ENCODE measurements around the gene ZNF382.

Gene ZNF382

DNA sequence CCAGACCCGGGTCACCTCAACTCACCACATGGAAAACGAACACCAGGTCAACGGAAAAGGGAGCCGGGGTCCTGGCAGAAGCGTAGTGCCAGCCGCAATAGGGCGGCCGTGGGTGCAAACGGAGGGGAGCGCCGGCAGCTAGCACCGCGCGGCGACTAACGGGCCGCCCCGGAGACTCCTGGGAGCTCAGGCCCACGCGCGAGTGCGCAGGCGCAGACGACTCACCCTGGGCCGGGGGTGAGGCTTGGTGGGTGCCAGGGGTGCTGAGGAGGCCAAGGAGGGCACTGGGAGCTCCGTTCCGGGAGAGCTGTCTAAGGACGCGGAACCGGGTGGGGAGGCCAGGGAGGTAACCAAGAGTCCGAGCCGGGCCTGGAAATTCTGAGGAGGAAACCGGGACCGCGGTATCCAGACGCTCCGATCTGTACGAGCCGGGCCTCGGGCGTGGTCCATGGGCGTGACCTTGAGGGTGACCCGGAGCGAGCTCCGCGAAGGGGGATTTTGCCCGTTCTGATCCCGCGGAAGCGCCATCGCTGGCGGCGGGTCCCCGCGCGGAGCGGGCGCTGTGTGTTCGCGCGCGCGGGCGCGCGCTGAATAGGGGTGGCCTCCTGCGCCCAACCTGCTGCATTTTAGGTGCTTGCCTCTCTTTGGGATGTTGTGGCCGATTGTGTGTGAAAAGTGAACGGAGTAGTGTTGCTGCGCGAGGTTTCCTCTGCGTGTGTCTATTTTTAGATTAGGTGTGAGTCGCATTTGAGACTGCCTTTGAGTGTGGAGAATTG lies at the start of gene ZNF382:
Gene ZNF382 (plus strand): TSS at position 213 of the 776 bp plus-strand sequence. CDS start 4,602 bp downstream, outside the sequence.
- CTCF ChIA-PET, result interaction anchor here (0.6 kb wide), 1 partner anchor 722 kb away, joined by 3 read pairs; no protein-coding TSS in a partner anchor
- POLR2A ChIA-PET, result interaction anchor here (0.5 to 2.8 kb wide), 24 partner anchors 9 to 1423 kb away, joined by 3 to 45 read pairs (median 4); partner anchors contain the start of genes ZNF146, ZNF260, ZNF345 and ZNF383
- peak within 1 kb of the TSS; percentile 98 for H3K27ac ChIP-seq (ENCODE audit: extremely low read depth, low read depth, low read length)
- peaks cover 6% of the 10 kb centered on the region for H3K4me1 ChIP-seq (ENCODE audit: control insufficient read depth, insufficient read depth, low read length)
- H3K36me3 ChIP-seq (ENCODE audit: control insufficient read depth in 2 of 2, insufficient read depth in 1 of 2, low read length in 2 of 2), result peaks cover 32 to 62% of the 10 kb centered on the region in 2 experiments
- H3K9me3 ChIP-seq (ENCODE audit: control insufficient read depth, insufficient read depth, low read depth, low read length), result peaks cover 19% of the 10 kb centered on the region
- H3K4me3 ChIP-seq (ENCODE audit: low read depth, low read length), result peak within 1 kb of the TSS; percentile 57
- TF ChIP-seq ZNF266 (tag by site-specific recombination; IDR thresholded peaks at IDR 0.05; ENCODE audit: low read depth), result no peak
- no peak for TF ChIP-seq RBAK (tag by site-specific recombination; IDR thresholded peaks at IDR 0.05)
- TF ChIP-seq ZNF555 (tag by site-specific recombination; conservative IDR thresholded peaks at IDR 0.05), result no peak
- TF ChIP-seq, protein P1, sequence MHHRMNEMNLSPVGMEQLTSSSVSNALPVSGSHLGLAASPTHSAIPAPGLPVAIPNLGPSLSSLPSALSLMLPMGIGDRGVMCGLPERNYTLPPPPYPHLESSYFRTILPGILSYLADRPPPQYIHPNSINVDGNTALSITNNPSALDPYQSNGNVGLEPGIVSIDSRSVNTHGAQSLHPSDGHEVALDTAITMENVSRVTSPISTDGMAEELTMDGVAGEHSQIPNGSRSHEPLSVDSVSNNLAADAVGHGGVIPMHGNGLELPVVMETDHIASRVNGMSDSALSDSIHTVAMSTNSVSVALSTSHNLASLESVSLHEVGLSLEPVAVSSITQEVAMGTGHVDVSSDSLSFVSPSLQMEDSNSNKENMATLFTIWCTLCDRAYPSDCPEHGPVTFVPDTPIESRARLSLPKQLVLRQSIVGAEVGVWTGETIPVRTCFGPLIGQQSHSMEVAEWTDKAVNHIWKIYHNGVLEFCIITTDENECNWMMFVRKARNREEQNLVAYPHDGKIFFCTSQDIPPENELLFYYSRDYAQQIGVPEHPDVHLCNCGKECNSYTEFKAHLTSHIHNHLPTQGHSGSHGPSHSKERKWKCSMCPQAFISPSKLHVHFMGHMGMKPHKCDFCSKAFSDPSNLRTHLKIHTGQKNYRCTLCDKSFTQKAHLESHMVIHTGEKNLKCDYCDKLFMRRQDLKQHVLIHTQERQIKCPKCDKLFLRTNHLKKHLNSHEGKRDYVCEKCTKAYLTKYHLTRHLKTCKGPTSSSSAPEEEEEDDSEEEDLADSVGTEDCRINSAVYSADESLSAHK (tag by site-specific recombination; IDR thresholded peaks at IDR 0.05), result no peak; the same call in 1 of the 2 replicates
- no peak for TF ChIP-seq ZNF768 (tag by site-specific recombination; IDR thresholded peaks at IDR 0.05)
- TF ChIP-seq TCF7L2 (IDR thresholded peaks at IDR 0.05; ENCODE audit: borderline replicate concordance, low read depth, low read length), result no peak
- no peak; the same call in 1 of the 2 replicates for TF ChIP-seq ZNF677 (tag by site-specific recombination; IDR thresholded peaks at IDR 0.05)
- peak; percentile 76 for TF ChIP-seq YY1 (tag by site-specific recombination; IDR thresholded peaks at IDR 0.05)
- TF ChIP-seq, protein P2, sequence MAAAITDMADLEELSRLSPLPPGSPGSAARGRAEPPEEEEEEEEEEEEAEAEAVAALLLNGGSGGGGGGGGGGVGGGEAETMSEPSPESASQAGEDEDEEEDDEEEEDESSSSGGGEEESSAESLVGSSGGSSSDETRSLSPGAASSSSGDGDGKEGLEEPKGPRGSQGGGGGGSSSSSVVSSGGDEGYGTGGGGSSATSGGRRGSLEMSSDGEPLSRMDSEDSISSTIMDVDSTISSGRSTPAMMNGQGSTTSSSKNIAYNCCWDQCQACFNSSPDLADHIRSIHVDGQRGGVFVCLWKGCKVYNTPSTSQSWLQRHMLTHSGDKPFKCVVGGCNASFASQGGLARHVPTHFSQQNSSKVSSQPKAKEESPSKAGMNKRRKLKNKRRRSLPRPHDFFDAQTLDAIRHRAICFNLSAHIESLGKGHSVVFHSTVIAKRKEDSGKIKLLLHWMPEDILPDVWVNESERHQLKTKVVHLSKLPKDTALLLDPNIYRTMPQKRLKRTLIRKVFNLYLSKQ (tag by site-specific recombination; IDR thresholded peaks at IDR 0.05; ENCODE audit: borderline replicate concordance), result no peak
- TF ChIP-seq, protein P3, sequence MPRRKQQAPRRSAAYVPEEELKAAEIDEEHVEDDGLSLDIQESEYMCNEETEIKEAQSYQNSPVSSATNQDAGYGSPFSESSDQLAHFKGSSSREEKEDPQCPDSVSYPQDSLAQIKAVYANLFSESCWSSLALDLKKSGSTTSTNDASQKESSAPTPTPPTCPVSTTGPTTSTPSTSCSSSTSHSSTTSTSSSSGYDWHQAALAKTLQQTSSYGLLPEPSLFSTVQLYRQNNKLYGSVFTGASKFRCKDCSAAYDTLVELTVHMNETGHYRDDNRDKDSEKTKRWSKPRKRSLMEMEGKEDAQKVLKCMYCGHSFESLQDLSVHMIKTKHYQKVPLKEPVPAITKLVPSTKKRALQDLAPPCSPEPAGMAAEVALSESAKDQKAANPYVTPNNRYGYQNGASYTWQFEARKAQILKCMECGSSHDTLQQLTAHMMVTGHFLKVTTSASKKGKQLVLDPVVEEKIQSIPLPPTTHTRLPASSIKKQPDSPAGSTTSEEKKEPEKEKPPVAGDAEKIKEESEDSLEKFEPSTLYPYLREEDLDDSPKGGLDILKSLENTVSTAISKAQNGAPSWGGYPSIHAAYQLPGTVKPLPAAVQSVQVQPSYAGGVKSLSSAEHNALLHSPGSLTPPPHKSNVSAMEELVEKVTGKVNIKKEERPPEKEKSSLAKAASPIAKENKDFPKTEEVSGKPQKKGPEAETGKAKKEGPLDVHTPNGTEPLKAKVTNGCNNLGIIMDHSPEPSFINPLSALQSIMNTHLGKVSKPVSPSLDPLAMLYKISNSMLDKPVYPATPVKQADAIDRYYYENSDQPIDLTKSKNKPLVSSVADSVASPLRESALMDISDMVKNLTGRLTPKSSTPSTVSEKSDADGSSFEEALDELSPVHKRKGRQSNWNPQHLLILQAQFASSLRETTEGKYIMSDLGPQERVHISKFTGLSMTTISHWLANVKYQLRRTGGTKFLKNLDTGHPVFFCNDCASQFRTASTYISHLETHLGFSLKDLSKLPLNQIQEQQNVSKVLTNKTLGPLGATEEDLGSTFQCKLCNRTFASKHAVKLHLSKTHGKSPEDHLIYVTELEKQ (tag by site-specific recombination; IDR thresholded peaks at IDR 0.05; ENCODE audit: borderline replicate concordance), result no peak; the same call in 1 of the 2 replicates
- TF ChIP-seq ZNF23 (tag by site-specific recombination; IDR thresholded peaks at IDR 0.05; ENCODE audit: borderline replicate concordance), result peak; percentile 14
- TF ChIP-seq, protein P4, sequence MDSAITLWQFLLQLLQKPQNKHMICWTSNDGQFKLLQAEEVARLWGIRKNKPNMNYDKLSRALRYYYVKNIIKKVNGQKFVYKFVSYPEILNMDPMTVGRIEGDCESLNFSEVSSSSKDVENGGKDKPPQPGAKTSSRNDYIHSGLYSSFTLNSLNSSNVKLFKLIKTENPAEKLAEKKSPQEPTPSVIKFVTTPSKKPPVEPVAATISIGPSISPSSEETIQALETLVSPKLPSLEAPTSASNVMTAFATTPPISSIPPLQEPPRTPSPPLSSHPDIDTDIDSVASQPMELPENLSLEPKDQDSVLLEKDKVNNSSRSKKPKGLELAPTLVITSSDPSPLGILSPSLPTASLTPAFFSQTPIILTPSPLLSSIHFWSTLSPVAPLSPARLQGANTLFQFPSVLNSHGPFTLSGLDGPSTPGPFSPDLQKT (IDR thresholded peaks at IDR 0.05; ENCODE audit: borderline replicate concordance, low read depth, low read length), result no peak
- TF ChIP-seq TRIM28 (IDR thresholded peaks at IDR 0.05; ENCODE audit: borderline replicate concordance, low read length), result peak; percentile 60; the same call in 1 of the 2 replicates
- TF ChIP-seq ZNF571 (tag by site-specific recombination; IDR thresholded peaks at IDR 0.05), result no peak
- TF ChIP-seq, protein P5, sequence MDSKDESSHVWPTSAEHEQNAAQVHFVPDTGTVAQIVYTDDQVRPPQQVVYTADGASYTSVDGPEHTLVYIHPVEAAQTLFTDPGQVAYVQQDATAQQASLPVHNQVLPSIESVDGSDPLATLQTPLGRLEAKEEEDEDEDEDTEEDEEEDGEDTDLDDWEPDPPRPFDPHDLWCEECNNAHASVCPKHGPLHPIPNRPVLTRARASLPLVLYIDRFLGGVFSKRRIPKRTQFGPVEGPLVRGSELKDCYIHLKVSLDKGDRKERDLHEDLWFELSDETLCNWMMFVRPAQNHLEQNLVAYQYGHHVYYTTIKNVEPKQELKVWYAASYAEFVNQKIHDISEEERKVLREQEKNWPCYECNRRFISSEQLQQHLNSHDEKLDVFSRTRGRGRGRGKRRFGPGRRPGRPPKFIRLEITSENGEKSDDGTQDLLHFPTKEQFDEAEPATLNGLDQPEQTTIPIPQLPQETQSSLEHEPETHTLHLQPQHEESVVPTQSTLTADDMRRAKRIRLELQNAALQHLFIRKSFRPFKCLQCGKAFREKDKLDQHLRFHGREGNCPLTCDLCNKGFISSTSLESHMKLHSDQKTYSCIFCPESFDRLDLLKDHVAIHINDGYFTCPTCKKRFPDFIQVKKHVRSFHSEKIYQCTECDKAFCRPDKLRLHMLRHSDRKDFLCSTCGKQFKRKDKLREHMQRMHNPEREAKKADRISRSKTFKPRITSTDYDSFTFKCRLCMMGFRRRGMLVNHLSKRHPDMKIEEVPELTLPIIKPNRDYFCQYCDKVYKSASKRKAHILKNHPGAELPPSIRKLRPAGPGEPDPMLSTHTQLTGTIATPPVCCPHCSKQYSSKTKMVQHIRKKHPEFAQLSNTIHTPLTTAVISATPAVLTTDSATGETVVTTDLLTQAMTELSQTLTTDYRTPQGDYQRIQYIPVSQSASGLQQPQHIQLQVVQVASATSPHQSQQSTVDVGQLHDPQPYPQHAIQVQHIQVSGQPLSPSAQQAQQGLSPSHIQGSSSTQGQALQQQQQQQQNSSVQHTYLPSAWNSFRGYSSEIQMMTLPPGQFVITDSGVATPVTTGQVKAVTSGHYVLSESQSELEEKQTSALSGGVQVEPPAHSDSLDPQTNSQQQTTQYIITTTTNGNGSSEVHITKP (tag by site-specific recombination; IDR thresholded peaks at IDR 0.05), result peak; percentile 41; the same call in 1 of the 2 replicates
- TF ChIP-seq ZEB2 (tag by site-specific recombination; IDR thresholded peaks at IDR 0.05), result peak; percentile 91
- TF ChIP-seq, protein P6, sequence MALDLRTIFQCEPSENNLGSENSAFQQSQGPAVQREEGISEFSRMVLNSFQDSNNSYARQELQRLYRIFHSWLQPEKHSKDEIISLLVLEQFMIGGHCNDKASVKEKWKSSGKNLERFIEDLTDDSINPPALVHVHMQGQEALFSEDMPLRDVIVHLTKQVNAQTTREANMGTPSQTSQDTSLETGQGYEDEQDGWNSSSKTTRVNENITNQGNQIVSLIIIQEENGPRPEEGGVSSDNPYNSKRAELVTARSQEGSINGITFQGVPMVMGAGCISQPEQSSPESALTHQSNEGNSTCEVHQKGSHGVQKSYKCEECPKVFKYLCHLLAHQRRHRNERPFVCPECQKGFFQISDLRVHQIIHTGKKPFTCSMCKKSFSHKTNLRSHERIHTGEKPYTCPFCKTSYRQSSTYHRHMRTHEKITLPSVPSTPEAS (tag by site-specific recombination; IDR thresholded peaks at IDR 0.05), result peak; percentile 74
- no peak for TF ChIP-seq ZBTB7A (tag by site-specific recombination; IDR thresholded peaks at IDR 0.05; ENCODE audit: low read depth)
- no peak for TF ChIP-seq ZNF157 (tag by site-specific recombination; IDR thresholded peaks at IDR 0.05)
- peak; percentile 33; the same call in 1 of the 2 replicates for TF ChIP-seq ZNF785 (tag by site-specific recombination; IDR thresholded peaks at IDR 0.05)

All from HEK293 (cell line).